ENCODE data around the gene ROBO3. TPM values are rescaled to one million over a fixed set of nuclear protein-coding genes. Genes with fewer than 3 reads are reported as not detected.

Gene ROBO3
- total RNA-seq, 1 donor from 2014 or later, result 12.6 TPM

DNA sequence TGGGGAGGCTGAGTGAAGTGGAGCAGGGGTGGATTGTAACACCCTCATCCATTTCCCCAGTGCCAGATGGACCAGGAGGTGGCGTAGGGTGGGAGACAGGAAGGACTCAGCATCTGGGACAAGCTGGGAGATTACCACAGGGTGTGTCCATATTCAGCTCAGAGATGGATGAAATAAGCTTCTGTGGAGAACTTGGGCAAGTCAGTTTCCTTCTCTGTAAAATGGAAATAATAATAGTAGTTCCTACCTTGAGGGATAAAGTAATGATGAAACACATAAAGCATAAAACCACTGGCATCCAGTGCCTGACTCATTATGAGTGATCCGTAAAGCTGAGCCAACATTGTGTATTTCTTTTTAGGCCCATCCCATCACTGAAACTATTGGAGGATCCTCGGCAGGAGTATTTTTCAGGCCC is 33.0 kb downstream of the ROBO3 start:
- Histone ChIP-seq H3K4me3 (no peak overlapping the region), H3K27me3 (peaks cover 23% of the 10 kb centered on the region), H3K9me3 (ENCODE audit: low read depth) (no peaks in the 10 kb centered on the region), H3K9ac (no peak overlapping the region), H3K27ac (no peak overlapping the region), H3K4me2 (no peak overlapping the region), H4K20me1 (ENCODE audit: low read depth) (no peaks in the 10 kb centered on the region), H3K79me2 (ENCODE audit: low read depth) (no peaks in the 10 kb centered on the region), H3K36me3 (no peaks in the 10 kb centered on the region), H3F3A (ENCODE audit: low read depth) (peaks cover 10% of the 10 kb centered on the region), H2AFZ (replicated peaks) (no peak overlapping the region), H3K4me1 (peaks cover 19% of the 10 kb centered on the region)
- H3K36me3 Mint-ChIP-seq, result no peaks in the 10 kb centered on the region
- H3K27ac Mint-ChIP-seq, result no peak overlapping the region
- TF ChIP-seq EZH2 (IDR thresholded peaks at IDR 0.05) (no peak), EZH2phosphoT487 (IDR thresholded peaks at IDR 0.05) (no peak)
- TF ChIP-seq, protein P1, sequence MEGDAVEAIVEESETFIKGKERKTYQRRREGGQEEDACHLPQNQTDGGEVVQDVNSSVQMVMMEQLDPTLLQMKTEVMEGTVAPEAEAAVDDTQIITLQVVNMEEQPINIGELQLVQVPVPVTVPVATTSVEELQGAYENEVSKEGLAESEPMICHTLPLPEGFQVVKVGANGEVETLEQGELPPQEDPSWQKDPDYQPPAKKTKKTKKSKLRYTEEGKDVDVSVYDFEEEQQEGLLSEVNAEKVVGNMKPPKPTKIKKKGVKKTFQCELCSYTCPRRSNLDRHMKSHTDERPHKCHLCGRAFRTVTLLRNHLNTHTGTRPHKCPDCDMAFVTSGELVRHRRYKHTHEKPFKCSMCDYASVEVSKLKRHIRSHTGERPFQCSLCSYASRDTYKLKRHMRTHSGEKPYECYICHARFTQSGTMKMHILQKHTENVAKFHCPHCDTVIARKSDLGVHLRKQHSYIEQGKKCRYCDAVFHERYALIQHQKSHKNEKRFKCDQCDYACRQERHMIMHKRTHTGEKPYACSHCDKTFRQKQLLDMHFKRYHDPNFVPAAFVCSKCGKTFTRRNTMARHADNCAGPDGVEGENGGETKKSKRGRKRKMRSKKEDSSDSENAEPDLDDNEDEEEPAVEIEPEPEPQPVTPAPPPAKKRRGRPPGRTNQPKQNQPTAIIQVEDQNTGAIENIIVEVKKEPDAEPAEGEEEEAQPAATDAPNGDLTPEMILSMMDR (IDR thresholded peaks at IDR 0.05), result no peak
- H3K27me3 Mint-ChIP-seq (ENCODE audit: insufficient read depth, low read depth), result peaks cover 1% of the 10 kb centered on the region
- no peak overlapping the region for H3K4me3 Mint-ChIP-seq
- no peaks in the 10 kb centered on the region for H3K9me3 Mint-ChIP-seq
- peaks cover 19% of the 10 kb centered on the region for H3K4me1 Mint-ChIP-seq
- no peak for DNase-seq (ENCODE audit: low spot score)

DNA sequence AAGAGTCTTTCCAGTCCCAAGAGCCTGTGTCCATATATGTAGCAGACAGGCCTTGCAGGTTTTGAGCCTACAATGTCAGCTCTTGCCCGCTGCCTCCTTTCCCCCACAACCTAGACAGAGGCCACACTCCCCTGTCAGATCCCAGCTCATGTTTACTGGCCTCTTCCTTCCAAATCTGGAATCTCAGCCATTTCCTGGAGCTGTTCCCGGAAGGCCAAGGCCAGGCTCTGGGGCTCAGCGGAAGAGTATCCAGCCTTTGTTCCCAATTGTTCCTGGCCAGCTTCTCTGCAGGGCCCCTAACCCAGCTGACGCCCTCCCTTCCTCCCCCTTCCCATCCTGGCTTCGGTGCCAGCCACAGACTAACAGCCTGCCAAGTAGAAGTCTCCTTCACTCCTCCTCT is 33.5 kb downstream of the ROBO3 start:
- Histone ChIP-seq H2AFZ (replicated peaks) (no peak overlapping the region), H4K20me1 (ENCODE audit: low read depth) (no peaks in the 10 kb centered on the region), H3K36me3 (no peaks in the 10 kb centered on the region), H3K4me3 (no peak overlapping the region), H3K9ac (no peak overlapping the region), H3K9me3 (ENCODE audit: low read depth) (no peaks in the 10 kb centered on the region), H3K4me2 (no peak overlapping the region), H3K27ac (no peak overlapping the region), H3K27me3 (peaks cover 24% of the 10 kb centered on the region), H3F3A (ENCODE audit: low read depth) (peaks cover 10% of the 10 kb centered on the region), H3K79me2 (ENCODE audit: low read depth) (no peaks in the 10 kb centered on the region), H3K4me1 (peaks cover 22% of the 10 kb centered on the region)
- Mint-ChIP-seq H3K27me3 (ENCODE audit: insufficient read depth, low read depth) (no peaks in the 10 kb centered on the region), H3K9me3 (no peaks in the 10 kb centered on the region), H3K27ac (no peak overlapping the region), H3K36me3 (no peaks in the 10 kb centered on the region), H3K4me1 (peaks cover 19% of the 10 kb centered on the region), H3K4me3 (no peak overlapping the region)
- TF ChIP-seq EZH2 (IDR thresholded peaks at IDR 0.05) (no peak), EZH2phosphoT487 (IDR thresholded peaks at IDR 0.05) (no peak)
- TF ChIP-seq, protein P1 (IDR thresholded peaks at IDR 0.05), result no peak
- no peak for DNase-seq (ENCODE audit: low spot score)

DNA sequence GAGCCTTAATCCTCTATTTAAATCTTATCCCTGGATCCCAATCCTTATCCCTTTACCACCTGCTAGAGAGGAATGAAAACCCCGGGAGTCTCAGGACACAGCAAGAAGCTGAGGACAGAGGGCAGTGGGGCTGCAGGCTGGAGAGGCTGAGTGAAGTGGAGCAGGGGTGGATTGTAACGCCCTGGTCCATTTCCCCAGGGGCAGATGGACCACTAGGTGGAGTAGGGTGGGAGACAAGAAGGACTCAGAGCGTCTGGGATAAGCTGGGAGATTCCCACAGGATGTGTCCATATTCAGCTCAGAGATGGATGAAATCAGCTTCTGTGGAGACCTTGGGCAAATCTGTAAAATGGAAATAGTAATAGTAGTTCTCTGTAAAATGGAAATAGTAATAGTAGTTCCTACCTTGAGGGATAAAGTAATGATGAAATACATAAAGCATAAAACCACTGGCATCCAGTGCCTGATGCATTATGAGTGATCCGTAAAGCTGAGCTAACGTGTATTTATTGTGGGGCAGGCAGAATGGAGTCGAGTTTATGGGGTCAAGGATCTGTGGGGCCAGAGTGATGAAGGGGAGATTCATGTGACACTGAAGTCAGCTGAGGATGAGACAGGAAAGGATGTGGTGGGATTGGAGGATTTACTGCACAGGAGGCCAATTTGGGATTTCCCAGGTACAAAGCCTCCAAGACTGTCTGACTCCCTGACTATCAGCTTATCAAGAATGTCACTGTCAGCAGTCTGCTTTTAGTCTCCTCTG is 34.3 kb downstream of the ROBO3 start:
- Mint-ChIP-seq H3K27me3 (ENCODE audit: insufficient read depth, low read depth) (no peaks in the 10 kb centered on the region), H3K36me3 (no peaks in the 10 kb centered on the region), H3K4me1 (peaks cover 19% of the 10 kb centered on the region), H3K4me3 (no peak overlapping the region), H3K9me3 (no peaks in the 10 kb centered on the region), H3K27ac (no peak overlapping the region)
- H3K4me2 ChIP-seq, result no peak overlapping the region
- no peaks in the 10 kb centered on the region for H3K79me2 ChIP-seq (ENCODE audit: low read depth)
- peaks cover 10% of the 10 kb centered on the region for H3F3A ChIP-seq (ENCODE audit: low read depth)
- peaks cover 22% of the 10 kb centered on the region for H3K4me1 ChIP-seq
- H4K20me1 ChIP-seq (ENCODE audit: low read depth), result no peaks in the 10 kb centered on the region
- no peak overlapping the region for H3K27ac ChIP-seq
- no peak overlapping the region for H3K4me3 ChIP-seq
- peaks cover 24% of the 10 kb centered on the region for H3K27me3 ChIP-seq
- H3K9me3 ChIP-seq (ENCODE audit: low read depth), result no peaks in the 10 kb centered on the region
- H2AFZ ChIP-seq (replicated peaks), result no peak overlapping the region
- H3K36me3 ChIP-seq, result no peaks in the 10 kb centered on the region
- H3K9ac ChIP-seq, result no peak overlapping the region
- no peak for DNase-seq (ENCODE audit: low spot score)
- TF ChIP-seq EZH2 (IDR thresholded peaks at IDR 0.05) (no peak), EZH2phosphoT487 (IDR thresholded peaks at IDR 0.05) (no peak)
- TF ChIP-seq, protein P1 (IDR thresholded peaks at IDR 0.05), result peak; percentile 29
